GM12865 (cell line): ENCODE results near the gene ST3GAL4.
"Not testable (repeated sequence)": the region's sequence is repeated elsewhere in the genome, so short reads cannot be mapped to it uniquely, and the experiment has no call there.

ENCODE experiments used
- DNase-seq: peaks from one replicate; pipeline ENCODE4 v3.0.0; 2010; ENCODE audit warnings: low read depth
- H3K4me3 ChIP-seq: 2 replicates; pipeline ENCODE4 v1.5.1; 2011; ENCODE audit warnings: mild to moderate bottlenecking, low read depth, low read length, control low read depth
- CTCF ChIP-seq: IDR thresholded peaks from 2 replicates; pipeline ENCODE4 v1.5.1; 2011; ENCODE audit warnings: low read length, control low read depth, low read depth, inconsistent platforms; ENCODE audit not compliant: insufficient read depth; ENCODE audit errors: missing control alignments

The ST3GAL4 gene

DNA sequence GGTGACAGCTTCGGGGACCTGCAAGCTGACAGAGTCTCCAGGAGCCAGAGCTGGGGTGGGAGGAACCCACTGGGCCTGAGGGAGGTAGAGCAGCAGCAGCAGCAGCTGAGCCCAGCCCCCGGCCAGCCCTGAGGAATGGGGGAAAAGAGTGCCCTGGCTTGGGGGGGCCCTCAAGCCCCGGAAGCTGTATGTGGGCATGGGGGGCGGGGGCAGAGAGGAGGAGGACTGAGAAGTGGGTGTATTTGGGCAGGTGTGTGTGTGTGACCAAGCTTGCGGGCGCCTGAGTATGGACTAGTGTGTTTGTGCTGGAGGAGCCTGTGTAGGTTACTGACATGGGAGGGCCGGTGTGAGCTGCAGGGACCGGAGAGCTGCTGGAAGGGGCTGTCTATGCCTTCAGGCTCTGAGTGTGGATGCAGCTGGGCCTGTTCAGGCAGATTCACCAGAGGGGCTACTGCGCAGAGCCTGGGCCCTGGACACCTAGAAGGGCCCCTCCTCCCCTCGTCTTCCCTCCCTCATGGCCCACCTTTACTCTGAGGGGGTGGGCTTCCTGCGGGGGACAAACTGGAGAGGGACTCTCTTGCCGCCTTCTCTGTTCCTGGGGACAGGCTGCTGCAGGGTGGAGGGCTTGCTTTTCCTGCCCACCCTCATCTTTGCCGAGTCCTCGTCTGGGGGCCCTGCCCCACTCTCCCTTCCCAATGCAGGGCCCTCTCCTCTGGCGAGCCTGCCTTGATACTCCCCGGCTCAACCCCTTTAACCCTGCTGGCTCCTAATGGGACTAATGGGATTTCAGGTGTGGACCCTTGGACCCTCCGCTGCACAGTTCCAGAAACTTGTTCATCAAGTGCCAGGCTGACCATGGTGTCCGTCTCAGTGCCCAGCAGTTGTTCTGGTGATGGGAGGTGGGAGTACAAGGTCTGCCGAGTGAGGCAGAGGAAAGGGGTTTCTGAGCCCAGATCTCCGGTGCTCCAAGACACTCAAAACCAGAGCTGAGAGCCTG lies 28.2 kb downstream of the ST3GAL4 start:
- no peak overlapping the region for H3K4me3 ChIP-seq
- TF ChIP-seq CTCF: no peak
- no peak for DNase-seq

GRCh38 chr11:126384449-126385070 lies 29.1 kb downstream of the ST3GAL4 start:
- TF ChIP-seq CTCF: no peak
- H3K4me3 ChIP-seq: no peak overlapping the region
- DNase-seq: no peak

GRCh38 chr11:126385991-126386728 lies 30.7 kb downstream of the ST3GAL4 start:
- no peak for TF ChIP-seq CTCF
- H3K4me3 ChIP-seq: no peak overlapping the region
- no peak for DNase-seq

DNA sequence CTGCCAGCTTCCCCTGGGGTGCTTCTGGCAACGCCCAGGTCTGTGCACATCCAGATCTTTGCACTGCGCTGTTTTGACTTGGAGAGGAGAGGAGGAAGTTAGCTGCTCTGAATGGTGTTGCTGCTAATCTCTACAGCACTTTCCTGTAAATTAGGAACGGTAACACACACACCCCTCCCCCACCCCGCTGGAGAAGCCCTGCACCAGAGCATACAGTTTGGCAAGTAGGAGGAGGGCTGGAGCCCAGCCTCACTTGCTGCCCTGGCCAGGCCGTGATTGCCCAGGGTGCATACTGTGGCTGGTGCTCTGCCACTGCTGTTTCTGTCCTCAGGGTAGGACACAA lies 31.2 kb downstream of the ST3GAL4 start:
- not testable (repeated sequence) for DNase-seq, H3K4me3 ChIP-seq

- TF ChIP-seq CTCF: no peak
- no peak for DNase-seq
- no peak overlapping the region for H3K4me3 ChIP-seq
Measured at GRCh38 chr11:126387857-126388256, 32.4 kb downstream of the ST3GAL4 start.

DNA sequence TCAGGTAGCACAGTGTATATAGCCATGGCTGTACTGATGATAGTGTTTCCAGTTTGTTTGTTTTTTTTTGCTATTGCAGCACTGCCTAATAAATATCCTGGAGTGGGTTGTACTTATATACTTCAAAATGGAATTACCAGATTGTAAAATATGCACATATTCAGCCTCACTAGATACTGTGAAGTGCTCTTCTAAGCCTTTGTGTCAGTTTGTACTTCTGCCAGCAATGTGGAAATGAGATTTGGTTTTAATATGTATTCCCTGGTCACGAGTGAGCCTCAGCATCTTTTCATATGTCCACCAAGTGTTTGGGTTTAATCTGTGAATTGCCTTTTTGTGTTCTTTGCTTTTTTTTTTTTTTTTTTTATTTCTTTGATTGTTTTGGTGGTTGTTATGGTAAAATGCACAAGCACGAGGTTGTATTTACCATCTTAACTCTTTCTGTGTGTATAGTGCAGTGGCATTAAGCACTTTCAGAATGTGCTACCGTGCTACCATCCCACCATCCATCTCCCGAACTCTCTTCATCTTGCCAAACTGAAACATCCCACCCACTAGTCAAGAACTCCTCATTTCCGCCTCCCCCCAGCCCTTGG lies 34.9 kb downstream of the ST3GAL4 start:
- no peak for DNase-seq

More for the DNA sequence above, 34.9 kb downstream of the ST3GAL4 start:
- H3K4me3 ChIP-seq: no peak overlapping the region
- no peak for TF ChIP-seq CTCF
